SK-N-SH (cell line): ENCODE results near the gene INPP5A.

Experiments
- CTCF ChIP-seq: fragments of 200-600 bp; sonication (generic); IDR thresholded peaks from 2 replicates; pipeline ENCODE4 v1.6.1; 2017; ENCODE audit warnings: antibody characterized with exemption, mild to moderate bottlenecking, moderate library complexity
- EZH2phosphoT487 ChIP-seq: fragments of 200-600 bp; sonication (generic); IDR thresholded peaks from 2 replicates; pipeline ENCODE4 v1.6.1; 2017; ENCODE audit warnings: low read depth, mixed run types, mild to moderate bottlenecking, antibody characterized with exemption, moderate library complexity, borderline replicate concordance
- NRF1 ChIP-seq: IDR thresholded peaks from 2 replicates; pipeline ENCODE4 v1.6.1; 2012; ENCODE audit warnings: low read depth, mild to moderate bottlenecking, low read length

GRCh38 chr10:132508581-132509443 is 28.8 kb upstream of the INPP5A start:
- TF ChIP-seq NRF1 (no peak), CTCF (no peak), EZH2phosphoT487 (no peak)
